T-helper 17 cell (primary cell): ENCODE measurements around the gene PIGR. TPM values are rescaled to one million over a fixed set of nuclear protein-coding genes. Genes with fewer than 3 reads are reported as not detected.
A peak's percentile ranks its signal among the peaks of the same experiment; 100 is the strongest.

Experiments used
- ATAC-seq: fragments of 150-1000 bp; cut with Tn5 transposase; 2 replicates; pipeline ENCODE4 v1.10.0; 2021; ENCODE audit warnings: mild to moderate bottlenecking, moderate library complexity
- DNase-seq, 3 donors: peaks; one replicate each; pipeline versions ENCODE4 v3.0.0 to v3.0.0-alpha.2; 2020 to 2021
- H3K9me3 ChIP-seq: one replicate; pipeline ENCODE4 v1.7.0; 2013; ENCODE audit warnings: low read length, mild to moderate bottlenecking; ENCODE audit not compliant: control insufficient read depth, poor library complexity, severe bottlenecking
- H3K27ac Mint-ChIP-seq: one replicate; pipeline ENCODE4 v1.8.0; 2022; ENCODE audit warnings: mild to moderate bottlenecking, moderate library complexity, mixed read lengths
- H3K27me3 Mint-ChIP-seq: one replicate; pipeline ENCODE4 v1.8.0; 2022; ENCODE audit warnings: mixed read lengths
- H3K36me3 Mint-ChIP-seq: one replicate; pipeline ENCODE4 v1.8.0; 2022; ENCODE audit warnings: low read depth, mixed read lengths
- H3K4me1 Mint-ChIP-seq: one replicate; pipeline ENCODE4 v1.8.0; 2022; ENCODE audit warnings: mild to moderate bottlenecking, mixed read lengths
- H3K4me3 Mint-ChIP-seq: one replicate; pipeline ENCODE4 v1.8.0; 2022; ENCODE audit warnings: mild to moderate bottlenecking, moderate library complexity, mixed read lengths
- total RNA-seq, 4 donors: library from RNA in 2 of 4; stranded (reverse) in 2 of 4; gene quantifications; one replicate each; pipeline ENCODE4 v1.2.3 and lab custom pipeline; 2022 to 2026

PIGR gene
- total RNA-seq, 2 donors from 2014 or later = not detected

- Mint-ChIP-seq H3K4me3 (no peak within 1 kb of the TSS), H3K27ac (no peak within 1 kb of the TSS), H3K27me3 (peaks cover 29% of the 10 kb centered on the region), H3K36me3 (no peaks in the 10 kb centered on the region), H3K4me1 (peaks cover 13% of the 10 kb centered on the region)
- ATAC-seq = no peak
- no peak for DNase-seq
- H3K9me3 ChIP-seq = no peaks in the 10 kb centered on the region
Observed at GRCh38 chr1:206897175-206897574, 49.1 kb downstream of the PIGR start, which contains the start of gene IL24. Gene IL24 (plus strand): TSS chr1:206897443. CDS start chr1:206897833, 390 bp downstream.

GRCh38 chr1:206896261-206896660, 50.0 kb downstream of the PIGR start:
- no peak overlapping the region for H3K4me3 Mint-ChIP-seq
- ATAC-seq (no peak), DNase-seq (no peak)
- H3K9me3 ChIP-seq = no peaks in the 10 kb centered on the region
- peaks cover 18% of the 10 kb centered on the region for H3K4me1 Mint-ChIP-seq
- peaks cover 33% of the 10 kb centered on the region for H3K27me3 Mint-ChIP-seq
- H3K36me3 Mint-ChIP-seq = no peaks in the 10 kb centered on the region
- no peak overlapping the region for H3K27ac Mint-ChIP-seq

DNA sequence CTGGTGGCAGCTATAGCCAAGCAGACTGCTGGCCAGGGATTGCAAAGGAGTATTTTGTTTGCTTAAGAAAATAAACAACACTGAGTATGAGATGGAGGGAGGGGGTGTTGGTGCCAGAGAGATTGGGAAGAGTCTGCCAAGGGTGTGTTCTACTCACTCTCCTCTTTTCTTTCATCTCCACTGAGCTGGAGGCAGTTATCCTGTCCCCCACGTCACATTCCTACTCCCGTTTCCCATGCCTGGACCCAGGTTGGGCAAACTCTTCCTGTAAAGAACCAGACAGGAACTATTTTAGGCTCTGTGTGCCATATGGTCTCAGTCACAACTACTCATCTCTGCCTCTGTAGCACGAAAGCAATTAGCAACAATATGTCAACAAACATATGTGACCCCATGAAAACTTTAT, 50.4 kb downstream of the PIGR start:
- H3K36me3 Mint-ChIP-seq = no peaks in the 10 kb centered on the region
- no peak overlapping the region for H3K27ac Mint-ChIP-seq

GRCh38 chr1:206895325-206895724, 50.9 kb downstream of the PIGR start:
- Mint-ChIP-seq H3K27ac (no peak overlapping the region), H3K4me1 (peaks cover 20% of the 10 kb centered on the region), H3K36me3 (no peaks in the 10 kb centered on the region), H3K4me3 (no peak overlapping the region), H3K27me3 (peaks cover 33% of the 10 kb centered on the region)
- DNase-seq (no peak), ATAC-seq (no peak)
- no peaks in the 10 kb centered on the region for H3K9me3 ChIP-seq

More for the DNA sequence above, 50.4 kb downstream of the PIGR start:
- DNase-seq (no peak), ATAC-seq (no peak)
- no peaks in the 10 kb centered on the region for H3K9me3 ChIP-seq
- H3K4me3 Mint-ChIP-seq = no peak overlapping the region
- H3K4me1 Mint-ChIP-seq = peaks cover 20% of the 10 kb centered on the region
- H3K27me3 Mint-ChIP-seq = peaks cover 33% of the 10 kb centered on the region

DNA sequence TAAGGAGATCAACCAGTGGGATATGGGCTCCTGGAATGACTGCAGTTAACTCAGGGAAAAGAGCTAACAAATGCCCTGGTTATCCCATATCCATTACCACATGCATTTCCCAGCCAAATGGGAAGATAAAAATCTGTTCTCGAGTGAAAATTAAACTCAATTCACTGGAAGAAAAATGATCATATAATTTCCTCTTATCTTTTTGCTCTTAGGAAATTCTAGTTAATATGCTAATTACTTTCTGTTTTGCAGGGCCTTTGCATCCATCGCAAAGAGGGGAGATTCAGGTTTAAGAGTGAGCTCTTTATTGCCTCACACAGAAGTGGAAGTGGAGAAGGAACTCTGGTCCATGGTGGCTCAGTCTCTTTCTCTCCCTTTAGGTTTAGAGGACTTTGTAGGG, 52.9 kb downstream of the PIGR start:
- DNase-seq = no peak
- peak overlapping the region; percentile 37 for H3K27ac Mint-ChIP-seq
- H3K4me1 Mint-ChIP-seq = peaks cover 19% of the 10 kb centered on the region
- ATAC-seq = no peak
- H3K9me3 ChIP-seq = no peaks in the 10 kb centered on the region
- H3K27me3 Mint-ChIP-seq = peaks cover 42% of the 10 kb centered on the region
- H3K36me3 Mint-ChIP-seq = no peaks in the 10 kb centered on the region
- H3K4me3 Mint-ChIP-seq = no peak overlapping the region

- no peak for ATAC-seq
- H3K4me1 Mint-ChIP-seq = peaks cover 21% of the 10 kb centered on the region
- H3K4me3 Mint-ChIP-seq = no peak overlapping the region
Observed at GRCh38 chr1:206892351-206892984, 53.8 kb downstream of the PIGR start.

GRCh38 chr1:206891412-206891811, 54.9 kb downstream of the PIGR start:
- H3K27ac Mint-ChIP-seq = peak overlapping the region; percentile 76
- peaks cover 19% of the 10 kb centered on the region for H3K4me1 Mint-ChIP-seq
- no peak for DNase-seq

More at GRCh38 chr1:206892351-206892984, 53.8 kb downstream of the PIGR start:
- Mint-ChIP-seq H3K27me3 (peaks cover 38% of the 10 kb centered on the region), H3K36me3 (no peaks in the 10 kb centered on the region), H3K27ac (no peak overlapping the region)
- no peak for DNase-seq
- no peaks in the 10 kb centered on the region for H3K9me3 ChIP-seq

DNA sequence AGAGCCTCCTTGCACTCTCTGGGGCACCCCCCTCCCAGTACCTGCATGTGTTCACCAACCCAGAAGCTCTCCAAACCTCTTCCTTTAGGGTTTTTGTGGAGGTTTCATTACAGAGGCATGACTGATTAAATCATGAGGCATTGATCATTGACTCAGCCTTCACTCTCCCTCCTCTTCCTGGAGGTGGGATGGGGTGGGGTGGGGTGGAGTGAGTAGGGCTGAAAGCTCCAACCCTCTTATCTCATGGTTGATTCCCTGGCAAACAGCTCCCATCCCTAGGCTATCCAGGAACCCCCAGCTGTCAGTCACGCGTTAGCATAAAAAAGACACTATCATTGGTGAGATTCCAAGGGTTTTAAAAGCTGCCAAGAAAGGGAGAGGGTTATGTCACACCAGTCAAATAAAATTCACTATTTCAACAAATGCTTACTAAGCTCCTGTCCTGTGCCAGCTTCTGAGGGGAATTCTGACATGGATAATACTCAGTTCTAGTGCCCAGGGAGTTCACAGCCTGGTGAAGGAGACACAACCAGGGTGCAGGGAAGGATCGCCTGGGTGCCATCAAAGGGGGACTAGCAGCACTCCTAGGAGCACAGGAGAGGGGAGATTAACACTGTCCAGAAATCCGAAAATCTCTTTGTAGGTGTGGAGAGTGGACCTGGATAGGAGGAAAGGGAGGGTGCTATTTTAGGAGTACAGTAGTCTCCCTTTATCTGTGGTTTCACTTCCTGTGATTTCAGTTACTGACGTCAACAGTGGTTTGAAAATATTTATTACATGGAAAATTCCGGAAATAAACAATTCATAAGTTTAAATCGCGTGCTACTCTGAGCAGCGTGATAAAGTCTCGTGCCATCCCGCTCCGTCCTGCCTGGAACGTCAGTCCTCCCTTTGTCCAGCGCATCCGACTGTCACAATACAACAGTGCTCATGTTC, 55.9 kb downstream of the PIGR start:
- H3K4me1 Mint-ChIP-seq = peaks cover 19% of the 10 kb centered on the region
- peaks cover 3% of the 10 kb centered on the region for H3K36me3 Mint-ChIP-seq
- peaks cover 37% of the 10 kb centered on the region for H3K27me3 Mint-ChIP-seq
- DNase-seq (no peak), ATAC-seq (peak; percentile 72)
- no peak overlapping the region for H3K4me3 Mint-ChIP-seq
- H3K9me3 ChIP-seq = no peaks in the 10 kb centered on the region
- H3K27ac Mint-ChIP-seq = peak overlapping the region; percentile 76

More at GRCh38 chr1:206891412-206891811, 54.9 kb downstream of the PIGR start:
- H3K9me3 ChIP-seq = no peaks in the 10 kb centered on the region
- Mint-ChIP-seq H3K36me3 (no peaks in the 10 kb centered on the region), H3K27me3 (peaks cover 35% of the 10 kb centered on the region), H3K4me3 (no peak overlapping the region)
- no peak for ATAC-seq

DNA sequence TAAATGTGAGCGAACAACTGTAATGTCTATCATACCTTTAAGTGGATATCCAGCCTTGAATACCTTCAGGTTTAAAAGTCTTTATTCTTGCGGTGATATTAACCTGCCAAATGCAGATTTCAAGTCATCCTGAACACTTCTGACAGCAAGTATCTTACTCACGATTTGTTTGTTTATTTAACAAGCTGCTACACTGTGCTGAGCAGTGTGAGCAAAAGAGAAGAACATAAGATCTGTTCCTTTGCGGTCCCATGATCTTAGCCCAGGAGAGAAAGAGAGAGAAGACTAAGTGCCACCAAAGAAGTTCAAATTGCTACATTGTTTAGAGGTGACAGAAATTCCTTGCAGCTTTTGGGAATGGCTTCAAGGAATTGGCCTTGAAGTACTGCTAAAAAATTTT, 58.6 kb downstream of the PIGR start:
- no peaks in the 10 kb centered on the region for H3K9me3 ChIP-seq
- H3K27me3 Mint-ChIP-seq = peaks cover 31% of the 10 kb centered on the region
- H3K4me1 Mint-ChIP-seq = peaks cover 16% of the 10 kb centered on the region
- no peak for DNase-seq
- peaks cover 3% of the 10 kb centered on the region for H3K36me3 Mint-ChIP-seq
- H3K27ac Mint-ChIP-seq = no peak overlapping the region
- no peak overlapping the region for H3K4me3 Mint-ChIP-seq
- ATAC-seq = no peak

DNA sequence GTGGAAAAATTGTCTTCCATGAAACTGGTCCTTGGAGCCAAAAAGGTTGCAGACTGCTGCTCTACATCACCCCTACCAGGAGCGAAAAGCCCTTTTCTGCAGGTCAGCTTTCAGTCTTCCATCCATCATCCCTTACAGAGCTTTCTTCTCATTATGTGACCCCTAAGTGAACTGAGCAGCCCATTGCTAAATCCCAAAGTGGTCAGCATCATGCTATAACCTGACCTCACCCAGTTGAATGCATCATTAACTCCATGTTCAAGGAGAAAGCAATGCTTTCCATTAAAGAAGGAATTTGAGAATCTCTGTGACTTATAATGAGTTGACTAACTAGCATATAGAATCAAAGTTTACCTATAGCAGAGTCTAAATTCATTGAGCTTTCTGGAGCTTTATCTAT, 59.4 kb downstream of the PIGR start:
- Mint-ChIP-seq H3K27ac (no peak overlapping the region), H3K27me3 (peaks cover 29% of the 10 kb centered on the region), H3K4me3 (no peak overlapping the region), H3K4me1 (peaks cover 14% of the 10 kb centered on the region), H3K36me3 (peaks cover 3% of the 10 kb centered on the region)
- ATAC-seq (no peak), DNase-seq (no peak)
- no peaks in the 10 kb centered on the region for H3K9me3 ChIP-seq

DNA sequence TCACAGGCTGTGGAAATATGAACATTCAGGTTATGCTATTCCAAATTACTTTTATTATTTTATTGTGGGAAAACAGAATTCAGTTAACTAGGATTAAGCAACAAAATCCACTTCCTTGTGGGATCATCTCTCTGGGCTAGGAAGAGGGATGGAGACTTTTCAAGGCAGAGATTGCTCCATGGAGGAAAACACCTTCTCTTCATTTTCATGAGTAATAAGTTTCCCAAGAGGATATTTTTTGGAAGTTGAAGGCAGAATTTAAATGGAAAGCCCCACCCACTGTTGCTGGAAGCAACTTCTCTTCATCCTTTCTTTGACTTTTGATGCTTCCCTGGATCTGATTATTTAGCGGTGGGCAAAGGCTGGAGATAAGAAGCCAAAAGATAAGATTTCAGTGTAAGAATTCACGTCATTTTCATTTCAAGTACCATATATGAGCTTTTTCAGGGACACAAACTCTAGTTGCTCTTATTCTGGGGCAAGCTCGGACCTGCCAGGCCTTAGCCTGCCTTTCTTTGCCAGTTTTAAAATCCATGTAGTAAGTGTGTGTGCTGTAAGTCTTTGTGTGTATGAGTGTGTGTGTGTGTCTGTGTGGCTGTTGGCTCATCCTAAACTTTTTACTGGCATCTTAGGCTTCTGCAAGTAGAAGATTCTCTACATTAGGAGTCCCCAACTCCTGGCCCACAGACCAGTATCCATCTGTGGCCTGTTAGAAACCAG, 60.8 kb downstream of the PIGR start:
- Mint-ChIP-seq H3K27ac (peak overlapping the region; percentile 68), H3K27me3 (peaks cover 27% of the 10 kb centered on the region), H3K4me3 (no peak overlapping the region), H3K36me3 (peaks cover 3% of the 10 kb centered on the region), H3K4me1 (peaks cover 6% of the 10 kb centered on the region)
- no peaks in the 10 kb centered on the region for H3K9me3 ChIP-seq
- ATAC-seq (no peak), DNase-seq (no peak)

GRCh38 chr1:206883876-206884275, 62.4 kb downstream of the PIGR start:
- Mint-ChIP-seq H3K27me3 (peaks cover 18% of the 10 kb centered on the region), H3K27ac (no peak overlapping the region), H3K4me3 (no peak overlapping the region), H3K4me1 (peaks cover 3% of the 10 kb centered on the region), H3K36me3 (peaks cover 3% of the 10 kb centered on the region)
- ATAC-seq = no peak
- no peaks in the 10 kb centered on the region for H3K9me3 ChIP-seq
- DNase-seq = no peak

- DNase-seq (no peak), ATAC-seq (no peak)
- Mint-ChIP-seq H3K27me3 (peaks cover 18% of the 10 kb centered on the region), H3K36me3 (peaks cover 3% of the 10 kb centered on the region), H3K4me1 (peaks cover under 1% of the 10 kb centered on the region), H3K27ac (no peak overlapping the region), H3K4me3 (no peak overlapping the region)
- peaks cover 5% of the 10 kb centered on the region for H3K9me3 ChIP-seq
Observed at GRCh38 chr1:206883160-206883559, 63.1 kb downstream of the PIGR start.
